GM18511 (cell line): ENCODE results near the gene ST14.
"Not testable (repeated sequence)": the region's sequence is repeated elsewhere in the genome, so short reads cannot be mapped to it uniquely, and the experiment has no call there.

Experiments
- ATAC-seq: cut with Tn5 transposase; IDR thresholded peaks from one replicate; pipeline ENCODE4 v1.9.1; 2021; ENCODE audit warnings: mild to moderate bottlenecking, moderate library complexity; ENCODE audit not compliant: unreplicated experiment

Gene ST14

GRCh38 chr11:130162733-130163132 is 3.2 kb downstream of the ST14 start:
- no peak for ATAC-seq

GRCh38 chr11:130163346-130164220 is 4.0 kb downstream of the ST14 start:
- no peak for ATAC-seq

GRCh38 chr11:130164221-130164570 is 4.6 kb downstream of the ST14 start:
- ATAC-seq = no peak

GRCh38 chr11:130165601-130166456 is 6.2 kb downstream of the ST14 start:
- no peak for ATAC-seq

GRCh38 chr11:130166457-130166784 is 6.8 kb downstream of the ST14 start:
- ATAC-seq = peak; percentile 82

- no peak for ATAC-seq
Observed at GRCh38 chr11:130167146-130167545, 7.6 kb downstream of the ST14 start.

GRCh38 chr11:130168105-130168504 is 8.5 kb downstream of the ST14 start:
- ATAC-seq = no peak

GRCh38 chr11:130170345-130170744 is 10.8 kb downstream of the ST14 start:
- no peak for ATAC-seq

GRCh38 chr11:130171534-130171933 is 12.0 kb downstream of the ST14 start:
- ATAC-seq = no peak

GRCh38 chr11:130172001-130172400 is 12.4 kb downstream of the ST14 start:
- not testable (repeated sequence) for ATAC-seq

- no peak for ATAC-seq
Observed at GRCh38 chr11:130174642-130175041, 15.1 kb downstream of the ST14 start.

- ATAC-seq = no peak
Observed at GRCh38 chr11:130175898-130176297, 16.3 kb downstream of the ST14 start.

GRCh38 chr11:130177782-130178181 is 18.2 kb downstream of the ST14 start:
- ATAC-seq = no peak

GRCh38 chr11:130178441-130179339 is 19.1 kb downstream of the ST14 start:
- ATAC-seq = no peak

GRCh38 chr11:130179396-130180306 is 20.1 kb downstream of the ST14 start:
- ATAC-seq = no peak

- peak; percentile 53 for ATAC-seq
Observed at GRCh38 chr11:130180491-130180890, 20.9 kb downstream of the ST14 start.

GRCh38 chr11:130180896-130181294 is 21.3 kb downstream of the ST14 start:
- ATAC-seq = peak; percentile 7

GRCh38 chr11:130181295-130182272 is 22.0 kb downstream of the ST14 start:
- peak; percentile 71 for ATAC-seq
